Limb (tissue), 2 donors: Measurements from ENCODE around the gene SLAMF6.
"Not testable (repeated sequence)": the region's sequence is repeated elsewhere in the genome, so short reads cannot be mapped to it uniquely, and the experiment has no call there.

Source experiments
- DNase-seq, 2 donors: peaks; one replicate each; pipeline ENCODE4 v3.0.0-alpha.2; 2016; ENCODE audit errors: extremely low spot score in 2 of 2

SLAMF6 gene

GRCh38 chr1:160504651-160505050, 18.4 kb downstream of the SLAMF6 start:
- no peak for DNase-seq

- DNase-seq: no peak
Measured at GRCh38 chr1:160503087-160503486, 20.0 kb downstream of the SLAMF6 start.

- no peak for DNase-seq
Measured at GRCh38 chr1:160500321-160500990, 22.6 kb downstream of the SLAMF6 start.

GRCh38 chr1:160499631-160500030, 23.4 kb downstream of the SLAMF6 start:
- no peak for DNase-seq

- not testable (repeated sequence) for DNase-seq
Measured at GRCh38 chr1:160498301-160499065, 24.6 kb downstream of the SLAMF6 start.

- DNase-seq: no peak
Measured at GRCh38 chr1:160496334-160496733, 26.7 kb downstream of the SLAMF6 start.

DNA sequence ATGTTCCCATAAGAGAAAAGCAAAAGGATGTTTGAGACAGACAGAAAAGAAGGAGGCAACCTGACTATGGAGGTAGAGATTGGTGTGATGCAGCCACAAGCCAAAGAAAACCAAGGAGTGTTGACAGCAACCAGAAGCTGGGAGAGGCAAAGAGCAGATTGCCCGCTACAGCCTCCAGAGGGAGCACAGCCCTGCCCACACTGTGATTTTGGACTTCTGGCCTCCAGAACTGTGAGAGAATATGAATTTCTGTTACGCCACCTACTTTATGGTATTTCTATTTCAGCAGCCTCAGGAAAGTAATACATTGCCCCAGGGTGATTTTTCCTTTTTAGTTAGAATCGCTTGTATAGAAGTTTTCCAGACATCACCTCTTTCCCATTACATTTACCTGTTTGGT, 28.4 kb downstream of the SLAMF6 start:
- DNase-seq: no peak

DNA sequence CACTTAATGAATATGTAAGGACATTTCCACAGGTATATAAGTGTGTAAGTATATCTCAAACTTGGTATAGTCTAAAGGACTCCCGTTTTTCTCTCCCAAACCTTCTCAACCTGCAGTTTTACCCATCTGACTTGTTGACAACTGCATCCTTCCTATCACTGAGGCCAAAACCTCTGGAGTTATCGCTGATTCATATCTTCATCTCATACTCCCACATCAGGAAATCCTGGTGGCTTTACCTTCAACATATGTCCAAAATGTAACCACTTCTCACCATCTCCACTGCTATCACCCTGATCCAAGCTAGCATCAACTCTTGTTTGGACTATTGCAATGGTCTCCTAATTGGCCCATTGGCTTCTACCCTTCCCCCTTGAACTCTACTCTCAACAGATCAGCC, 30.4 kb downstream of the SLAMF6 start:
- DNase-seq: no peak

DNA sequence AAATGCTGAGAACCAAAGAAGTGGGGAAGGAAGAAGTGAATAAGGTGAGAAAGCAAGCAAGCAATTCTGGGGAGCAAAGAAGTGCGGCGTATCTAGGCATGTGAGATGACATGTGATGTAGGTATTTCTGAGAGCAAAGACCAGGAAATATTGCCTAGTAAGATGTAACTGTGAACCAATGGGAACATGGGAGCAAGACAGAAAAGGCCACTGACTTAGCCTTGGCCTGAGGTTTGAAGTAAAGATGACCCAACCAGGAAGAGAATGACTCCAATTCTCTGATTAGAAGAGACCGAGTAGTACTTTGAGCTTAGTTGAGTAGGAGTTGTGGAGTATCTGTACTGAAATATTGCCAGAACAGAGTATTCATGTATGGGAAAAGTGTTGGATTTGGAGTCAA, 31.1 kb downstream of the SLAMF6 start:
- no peak for DNase-seq

GRCh38 chr1:160491017-160491416, 32.0 kb downstream of the SLAMF6 start:
- no peak for DNase-seq

DNA sequence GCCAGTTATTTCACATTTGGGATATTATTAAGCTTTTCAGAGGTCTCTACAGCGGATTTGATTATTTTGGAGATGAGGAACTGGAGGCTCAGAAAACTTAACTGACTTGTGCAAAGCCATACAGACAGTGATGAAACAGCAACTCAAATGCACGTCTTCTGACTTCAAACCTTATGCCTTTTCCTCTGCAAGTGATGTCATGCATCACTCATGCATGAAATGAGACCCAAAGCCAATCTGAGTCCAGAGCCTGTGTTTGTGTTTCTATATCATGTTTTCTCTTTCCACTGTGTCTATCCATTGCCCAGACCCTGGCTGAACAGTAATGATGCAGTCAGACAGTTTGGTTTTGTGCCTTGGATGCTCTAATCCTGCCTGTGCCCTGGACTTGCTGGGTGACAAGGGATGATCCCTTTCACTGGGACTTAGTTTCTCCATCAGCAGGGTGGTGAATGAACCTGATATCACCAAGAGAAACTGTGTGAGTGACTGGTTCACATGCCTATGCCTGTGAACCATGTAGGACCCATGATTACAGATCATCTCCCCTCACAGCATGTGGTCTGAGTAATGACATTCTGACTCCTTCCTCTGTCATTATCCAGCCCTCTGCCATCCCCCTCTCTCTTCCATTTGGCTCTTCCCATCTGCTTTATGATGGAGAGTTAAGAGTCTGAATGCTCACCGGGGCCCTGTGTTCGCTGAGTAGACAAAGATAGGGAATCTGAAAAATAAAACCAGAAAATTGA, 33.4 kb downstream of the SLAMF6 start:
- DNase-seq: no peak

- no peak for DNase-seq
Measured at GRCh38 chr1:160488347-160489058, 34.6 kb downstream of the SLAMF6 start.

DNA sequence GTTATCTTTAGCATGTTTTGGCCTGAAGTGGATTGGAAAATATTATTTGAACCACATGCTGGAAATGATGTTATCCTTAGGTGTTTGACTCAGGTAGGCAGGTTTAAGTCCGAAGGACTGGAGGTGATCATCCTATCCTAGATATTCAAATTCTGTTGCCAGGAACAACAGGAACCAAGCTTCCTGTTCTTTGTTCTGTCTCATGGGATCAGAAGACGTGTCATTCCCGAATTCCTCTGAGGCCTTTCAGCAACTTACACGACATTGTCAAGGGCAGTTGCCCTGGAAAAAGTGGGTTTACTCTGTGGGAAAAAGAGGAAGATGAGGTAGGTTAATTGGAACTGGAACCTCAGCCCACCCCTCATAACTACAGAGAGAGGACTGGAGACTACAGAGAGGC, 36.6 kb downstream of the SLAMF6 start:
- no peak for DNase-seq

DNA sequence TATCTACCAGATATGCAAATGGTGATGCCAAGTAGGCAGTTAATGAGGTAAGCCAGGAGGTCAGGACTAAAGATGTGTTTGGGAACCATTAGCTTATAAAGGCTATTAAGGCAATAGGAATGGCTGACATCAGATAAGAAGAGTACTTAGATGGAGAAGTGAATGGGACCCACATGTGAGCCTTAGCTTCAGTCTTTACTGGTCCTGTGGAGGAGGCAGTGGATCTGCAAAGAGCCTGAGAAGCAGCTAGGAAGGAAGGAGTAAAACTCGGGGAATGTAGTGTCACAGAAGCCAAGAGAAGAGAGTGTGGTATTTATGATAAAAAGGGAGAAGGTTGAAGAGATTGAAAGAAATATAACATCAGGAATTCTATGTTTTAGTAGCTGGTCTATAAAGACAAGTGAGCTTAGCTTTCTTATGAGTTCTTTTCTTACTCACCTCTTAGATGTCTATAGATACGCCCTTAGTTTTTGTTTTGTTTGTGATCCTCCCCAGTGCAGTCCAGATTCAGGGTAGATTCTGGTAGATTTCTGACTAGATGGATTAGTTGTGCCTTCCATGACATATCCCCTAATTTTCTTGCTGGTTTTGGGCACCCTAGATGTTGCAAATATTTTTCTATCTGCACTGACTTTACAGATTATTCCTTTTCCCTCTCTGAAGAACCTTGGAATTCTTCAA, 39.4 kb downstream of the SLAMF6 start:
- DNase-seq: no peak

DNA sequence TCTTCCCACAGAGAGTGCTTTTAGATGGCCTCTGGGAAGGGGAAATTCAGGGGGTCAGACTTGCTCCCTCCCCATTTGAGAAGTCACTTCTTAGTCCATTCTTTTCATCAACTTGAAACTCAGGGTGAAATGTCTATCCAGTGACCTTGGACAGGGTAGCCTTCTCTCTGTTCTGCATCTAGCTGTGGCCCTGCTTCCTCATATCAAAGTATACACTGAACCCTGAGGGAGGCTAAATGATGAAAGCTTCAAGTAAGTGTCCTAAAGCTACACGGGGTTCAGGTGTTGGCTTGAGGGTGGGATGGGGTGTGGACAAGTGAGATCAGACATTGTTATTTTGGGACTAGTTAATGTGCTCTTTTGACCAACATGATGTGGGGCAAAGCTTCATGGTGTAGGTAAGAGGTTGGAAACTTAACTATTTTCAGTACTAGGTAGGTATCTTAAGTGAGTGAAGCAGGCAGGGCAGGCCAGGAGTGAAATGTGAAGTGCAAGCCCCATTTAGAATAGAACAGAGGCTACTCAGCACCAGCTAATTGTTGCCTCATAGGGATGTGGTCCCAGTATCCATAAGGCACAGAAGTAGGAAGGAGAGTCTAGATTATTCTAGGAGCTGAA, 41.0 kb downstream of the SLAMF6 start:
- DNase-seq: no peak

GRCh38 chr1:160480781-160481180, 42.3 kb downstream of the SLAMF6 start:
- not testable (repeated sequence) for DNase-seq

DNA sequence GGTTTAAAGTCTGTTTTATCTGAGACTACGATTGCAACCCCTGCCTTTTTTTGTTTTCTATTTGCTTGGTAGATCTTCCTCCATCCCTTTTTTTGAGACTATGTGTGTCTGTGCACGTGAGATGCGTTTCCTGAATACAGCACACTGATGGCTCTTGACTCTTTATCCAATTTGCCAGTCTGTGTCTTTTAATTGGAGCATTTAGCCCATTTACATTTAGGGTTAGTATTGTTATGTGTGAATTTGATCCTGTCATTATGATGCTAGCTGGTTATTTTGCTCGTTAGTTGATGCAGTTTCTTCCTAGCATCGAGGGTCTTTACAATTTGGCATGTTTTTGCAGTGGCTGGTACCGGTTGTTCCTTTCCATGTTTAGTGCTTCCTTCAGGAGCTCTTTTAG, 44.0 kb downstream of the SLAMF6 start:
- not testable (repeated sequence) for DNase-seq

GRCh38 chr1:160474392-160475242, 48.4 kb downstream of the SLAMF6 start:
- no peak for DNase-seq

DNA sequence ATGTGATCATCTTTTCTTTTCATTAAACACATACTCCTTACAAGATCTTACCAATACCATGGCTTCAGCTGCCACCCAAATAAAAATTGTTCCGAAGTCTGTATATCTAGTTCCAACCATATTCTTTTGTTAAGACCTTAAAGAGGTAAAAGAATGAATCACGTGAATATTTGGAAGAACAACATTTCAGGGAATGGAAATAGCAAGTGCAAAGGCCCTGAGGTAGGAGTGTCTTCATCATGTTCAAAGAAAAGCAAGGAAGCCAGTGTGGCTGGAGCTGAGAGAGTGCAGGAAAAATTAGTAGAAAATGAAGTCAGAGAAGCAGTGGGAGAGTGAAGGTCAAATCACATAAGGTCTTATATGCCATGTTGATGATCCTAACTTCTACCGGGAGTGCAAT, 50.9 kb downstream of the SLAMF6 start:
- no peak for DNase-seq

GRCh38 chr1:160471253-160471652, 51.8 kb downstream of the SLAMF6 start:
- no peak for DNase-seq
